Activated B cell treated with CpG ODN at 0.5 μM for 24 hours (primary cell): ENCODE results near the gene CLC. TPM values are rescaled to one million over a fixed set of nuclear protein-coding genes. Genes with fewer than 3 reads are reported as not detected.
"Not testable (repeated sequence)": the region's sequence is repeated elsewhere in the genome, so short reads cannot be mapped to it uniquely, and the experiment has no call there.

Source experiments
- ATAC-seq: fragments of 200-7000 bp; cut with Tn5 transposase; one replicate; pipeline ENCODE4 v1.10.0; 2021; ENCODE audit warnings: low read depth, mild to moderate bottlenecking, moderate library complexity
- CTCF ChIA-PET: fragments of 350-600 bp; sonication (Branson Sonifier 250); formaldehyde crosslinking; loops from one replicate; lab custom pipeline; 2021; ENCODE audit warnings: antibody characterized with exemption; lab: Charles Lee
- POLR2A ChIA-PET: fragments of 350-600 bp; sonication (Branson Sonifier 250); formaldehyde crosslinking; loops from one replicate; lab custom pipeline; 2021; ENCODE audit warnings: antibody characterized with exemption; lab: Charles Lee
- DNase-seq: peaks from one replicate; pipeline ENCODE4 v3.0.0; 2022
- H3K27ac Mint-ChIP-seq: one replicate; pipeline ENCODE4 v1.8.0; 2020; ENCODE audit warnings: mixed read lengths
- H3K27me3 Mint-ChIP-seq: one replicate; pipeline ENCODE4 v1.8.0; 2021; ENCODE audit warnings: mixed read lengths
- H3K36me3 Mint-ChIP-seq: one replicate; pipeline ENCODE4 v1.8.0; 2021; ENCODE audit warnings: low read depth, mixed read lengths
- H3K4me1 Mint-ChIP-seq: one replicate; pipeline ENCODE4 v1.8.0; 2021; ENCODE audit warnings: mixed read lengths
- H3K4me3 Mint-ChIP-seq: one replicate; pipeline ENCODE4 v1.8.0; 2020; ENCODE audit warnings: mild to moderate bottlenecking, mixed read lengths
- H3K9me3 Mint-ChIP-seq: one replicate; pipeline ENCODE4 v1.8.0; 2020; ENCODE audit warnings: mixed read lengths
- CTCF ChIP-seq: fragments of 200-600 bp; IDR thresholded peaks from one replicate; pipeline ENCODE4 v1.8.0; 2022; ENCODE audit warnings: antibody characterized with exemption, mild to moderate bottlenecking
- intact Hi-C: fragments of 100-400 bp; cut with micrococcal nuclease; formaldehyde crosslinking; loops from one replicate; pipeline ENCODE4 v1.15.1; 2024
- total RNA-seq: library from RNA; stranded (reverse); gene quantifications from 2 replicates; pipeline ENCODE4 v1.2.3, GENCODE V29; 2022

CLC gene
- total RNA-seq, 1 donor from 2014 or later, result not detected

- Mint-ChIP-seq H3K36me3 (no peaks in the 10 kb centered on the region), H3K9me3 (no peaks in the 10 kb centered on the region), H3K4me3 (no peak overlapping the region), H3K27ac (no peak overlapping the region), H3K27me3 (peaks cover 47% of the 10 kb centered on the region), H3K4me1 (no peaks in the 10 kb centered on the region)
- intact Hi-C loops, result no loop called here
- ChIA-PET CTCF (no interaction called here), POLR2A (no interaction called here)
- ATAC-seq (no peak), DNase-seq (no peak)
- no peak for TF ChIP-seq CTCF
These were observed 11.8 kb downstream of the CLC start for GRCh38 chr19:39725995-39726394.

GRCh38 chr19:39720144-39720543 lies 17.7 kb downstream of the CLC start:
- H3K4me3 Mint-ChIP-seq, intact Hi-C loops, H3K4me1 Mint-ChIP-seq, POLR2A ChIA-PET, CTCF ChIA-PET, H3K27ac Mint-ChIP-seq, H3K36me3 Mint-ChIP-seq, DNase-seq, H3K9me3 Mint-ChIP-seq, ATAC-seq: not testable (repeated sequence)
- H3K27me3 Mint-ChIP-seq, result peaks cover 57% of the 10 kb centered on the region

GRCh38 chr19:39710333-39710890 lies 27.4 kb downstream of the CLC start:
- peaks cover 4% of the 10 kb centered on the region for H3K9me3 Mint-ChIP-seq
- CTCF ChIA-PET, result no interaction called here
- TF ChIP-seq CTCF, result no peak
- DNase-seq, result no peak
- no peak overlapping the region for H3K4me3 Mint-ChIP-seq
- H3K27me3 Mint-ChIP-seq, result peaks cover 11% of the 10 kb centered on the region
- intact Hi-C loops, result no loop called here
- ATAC-seq, result no peak
- H3K27ac Mint-ChIP-seq, result no peak overlapping the region
- POLR2A ChIA-PET, result no interaction called here
- no peaks in the 10 kb centered on the region for H3K36me3 Mint-ChIP-seq
- H3K4me1 Mint-ChIP-seq, result no peaks in the 10 kb centered on the region

GRCh38 chr19:39709026-39709872 lies 28.6 kb downstream of the CLC start:
- Mint-ChIP-seq H3K4me1 (no peaks in the 10 kb centered on the region), H3K4me3 (no peak overlapping the region), H3K27ac (no peak overlapping the region), H3K9me3 (peaks cover 4% of the 10 kb centered on the region), H3K36me3 (no peaks in the 10 kb centered on the region), H3K27me3 (peaks cover 8% of the 10 kb centered on the region)
- ATAC-seq (no peak), DNase-seq (no peak)
- ChIA-PET POLR2A (no interaction called here), CTCF (no interaction called here)
- intact Hi-C loops, result no loop called here
- no peak for TF ChIP-seq CTCF

- no peak for TF ChIP-seq CTCF
- ATAC-seq (no peak), DNase-seq (no peak)
- H3K9me3 Mint-ChIP-seq, result peaks cover 4% of the 10 kb centered on the region
- H3K27ac Mint-ChIP-seq, result no peak overlapping the region
- POLR2A ChIA-PET, result no interaction called here
- CTCF ChIA-PET, result no interaction called here
- intact Hi-C loops, result no loop called here
- no peak overlapping the region for H3K4me3 Mint-ChIP-seq
- peaks cover 8% of the 10 kb centered on the region for H3K27me3 Mint-ChIP-seq
- no peaks in the 10 kb centered on the region for H3K4me1 Mint-ChIP-seq
- no peaks in the 10 kb centered on the region for H3K36me3 Mint-ChIP-seq
These were observed 29.2 kb downstream of the CLC start for GRCh38 chr19:39708594-39708993.
